HG02571 (cell line): ENCODE results near the gene KRTAP1-3.
"Not testable (repeated sequence)": the region's sequence is repeated elsewhere in the genome, so short reads cannot be mapped to it uniquely, and the experiment has no call there.

Source experiments
- ATAC-seq: cut with Tn5 transposase; IDR thresholded peaks from one replicate; pipeline ENCODE4 v1.9.1; 2021; ENCODE audit warnings: mild to moderate bottlenecking, moderate library complexity; ENCODE audit not compliant: unreplicated experiment

The KRTAP1-3 gene

DNA sequence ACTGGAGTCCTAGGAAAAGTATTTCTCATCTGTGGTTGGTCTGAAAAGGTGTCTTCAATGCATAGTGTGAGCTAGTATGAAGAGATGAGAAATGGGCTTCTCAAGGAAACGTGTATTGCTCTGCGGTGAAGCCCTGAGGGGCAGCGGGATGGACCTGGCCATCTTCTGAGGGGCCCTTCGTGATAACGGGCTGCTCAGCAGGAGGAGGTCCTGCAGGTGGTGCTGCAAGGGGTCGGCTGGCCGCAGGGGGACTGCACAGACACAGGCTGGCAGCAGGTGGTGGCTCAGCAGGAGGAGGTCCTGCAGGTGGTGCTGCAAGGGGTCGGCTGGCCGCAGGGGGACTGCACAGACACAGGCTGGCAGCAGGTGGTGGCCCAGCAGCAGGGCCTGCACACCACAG is 19.9 kb upstream of the KRTAP1-3 start:
- ATAC-seq, result not testable (repeated sequence)

DNA sequence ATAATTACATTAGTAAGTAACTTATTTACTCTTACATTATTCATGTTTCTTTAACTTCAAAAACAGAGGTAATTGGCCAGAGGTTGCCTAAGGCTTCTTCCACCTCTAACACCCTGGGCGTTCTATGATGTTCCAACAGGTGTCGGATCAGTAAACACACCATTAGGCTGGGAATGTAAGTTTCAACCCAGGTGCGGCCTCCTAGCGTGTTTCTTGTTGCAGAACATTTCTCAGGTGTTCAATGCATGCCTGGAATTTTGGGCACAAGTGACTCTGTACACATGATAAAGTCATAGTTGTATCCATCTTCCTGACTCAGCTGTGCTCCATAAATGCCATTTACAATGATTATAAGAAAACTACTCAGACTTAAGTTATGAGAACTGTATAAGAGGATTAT is 19.4 kb upstream of the KRTAP1-3 start:
- ATAC-seq, result no peak

DNA sequence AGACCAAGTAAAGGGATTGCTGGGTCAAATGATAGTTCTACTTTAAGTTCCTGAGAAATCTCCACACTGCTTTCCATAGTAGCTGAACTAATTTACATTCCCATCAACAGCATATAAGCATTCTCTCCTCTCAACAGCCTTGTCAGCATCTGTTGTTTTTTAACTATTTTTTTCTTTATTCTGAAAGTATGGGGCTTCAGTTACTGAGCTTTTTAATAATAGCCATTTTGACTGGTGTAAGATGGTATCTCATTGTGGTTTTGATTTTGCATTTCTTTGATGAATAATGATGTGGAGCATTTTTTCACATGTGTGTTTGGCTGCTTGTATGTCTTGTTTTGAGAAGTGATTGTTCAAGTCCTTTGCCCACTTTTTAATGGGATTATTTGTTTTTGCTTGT is 17.9 kb upstream of the KRTAP1-3 start:
- ATAC-seq, result no peak

DNA sequence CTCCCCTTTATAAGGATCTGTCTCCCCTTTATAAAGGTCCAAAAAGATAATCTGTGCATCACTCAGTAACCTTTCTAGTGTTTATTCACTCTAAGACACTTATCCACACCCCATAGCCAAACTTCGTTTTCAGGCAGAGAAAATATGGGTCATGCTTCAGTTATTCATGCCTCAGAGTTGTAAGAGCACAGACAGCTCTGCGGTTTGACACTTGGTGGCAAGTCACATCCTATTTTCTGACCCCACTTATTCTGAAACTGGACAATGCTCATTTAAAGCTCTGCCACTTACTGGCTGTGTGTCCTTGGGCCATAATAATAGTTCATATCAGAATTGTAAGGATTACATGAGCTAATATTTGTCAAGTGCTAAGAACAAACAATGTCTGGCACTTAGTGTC is 14.4 kb upstream of the KRTAP1-3 start:
- ATAC-seq, result no peak

DNA sequence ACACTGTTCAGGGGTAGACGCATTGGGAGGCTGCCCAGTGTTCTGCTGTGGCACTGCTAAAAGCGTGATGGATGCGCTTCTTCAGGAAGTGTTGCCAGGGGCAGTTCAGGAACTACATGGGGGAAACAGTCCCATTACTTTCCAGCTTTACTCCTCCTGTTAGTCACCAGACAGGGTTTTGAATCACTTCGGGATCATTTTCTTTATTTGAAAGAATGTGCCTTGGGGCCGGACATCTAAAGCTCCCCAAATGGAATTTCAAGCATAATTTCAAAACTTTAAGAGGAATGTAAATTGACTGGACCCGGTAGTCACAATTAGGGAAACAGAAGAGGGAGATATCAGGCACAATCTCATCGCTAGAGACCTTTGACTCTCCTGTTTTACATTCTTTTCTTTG is 13.8 kb upstream of the KRTAP1-3 start:
- no peak for ATAC-seq

DNA sequence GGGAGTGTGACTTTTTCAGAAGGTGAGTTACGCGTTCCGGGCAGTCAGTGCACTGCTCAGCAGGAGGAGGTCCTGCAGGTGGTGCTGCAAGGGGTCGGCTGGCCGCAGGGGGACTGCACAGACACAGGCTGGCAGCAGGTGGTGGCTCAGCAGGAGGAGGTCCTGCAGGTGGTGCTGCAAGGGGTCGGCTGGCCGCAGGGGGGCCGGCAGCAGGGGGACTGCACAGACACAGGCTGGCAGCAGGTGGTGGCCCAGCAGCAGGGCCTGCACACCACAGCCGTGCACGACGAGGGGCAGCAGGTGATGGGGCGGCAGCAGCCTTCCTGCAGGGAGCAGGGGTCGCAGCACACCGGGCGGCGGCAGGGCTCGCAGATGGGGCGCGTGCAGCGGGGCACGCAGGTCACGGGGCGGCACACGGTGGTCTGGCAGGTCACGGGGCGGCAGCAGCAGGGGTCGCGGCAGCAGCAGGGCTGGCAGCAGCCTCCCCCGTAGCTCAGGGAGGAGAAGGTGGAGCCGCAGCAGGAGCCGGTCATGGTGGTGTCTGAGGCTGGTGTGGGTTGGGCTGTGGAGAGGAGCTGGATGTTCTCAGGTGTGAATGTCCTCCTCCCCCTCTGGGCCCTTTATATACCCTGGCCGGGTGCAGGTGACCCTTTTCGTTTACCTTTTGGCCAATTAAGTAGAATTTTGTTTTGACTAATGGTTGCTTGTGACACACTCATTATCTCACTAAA is 12.2 kb upstream of the KRTAP1-3 start, which contains the start of gene KRTAP2-1:
KRTAP2-1 (minus strand) TSS at position 582 of the 731 bp plus-strand sequence; CDS start at position 533, 49 bp downstream.
- not testable (repeated sequence) for ATAC-seq

DNA sequence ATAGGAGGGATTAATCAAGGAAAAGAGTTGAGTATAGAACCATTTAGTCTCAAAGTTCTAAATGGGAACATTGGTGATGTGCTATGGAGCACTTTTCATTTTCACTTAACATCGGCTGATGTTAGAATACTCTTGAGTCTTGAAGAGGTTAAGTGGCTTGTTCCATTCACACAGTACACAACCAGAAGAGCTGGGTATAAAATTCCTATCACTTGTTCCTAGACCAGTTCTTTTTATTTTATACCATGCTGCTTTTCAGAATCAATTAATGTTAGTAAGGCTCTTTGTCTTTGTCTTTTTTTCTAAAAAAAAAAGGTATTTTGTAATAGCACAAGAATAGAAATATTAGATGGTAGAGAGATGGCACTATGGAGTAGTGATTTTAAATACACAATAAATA is 8.3 kb upstream of the KRTAP1-3 start:
- ATAC-seq, result no peak

DNA sequence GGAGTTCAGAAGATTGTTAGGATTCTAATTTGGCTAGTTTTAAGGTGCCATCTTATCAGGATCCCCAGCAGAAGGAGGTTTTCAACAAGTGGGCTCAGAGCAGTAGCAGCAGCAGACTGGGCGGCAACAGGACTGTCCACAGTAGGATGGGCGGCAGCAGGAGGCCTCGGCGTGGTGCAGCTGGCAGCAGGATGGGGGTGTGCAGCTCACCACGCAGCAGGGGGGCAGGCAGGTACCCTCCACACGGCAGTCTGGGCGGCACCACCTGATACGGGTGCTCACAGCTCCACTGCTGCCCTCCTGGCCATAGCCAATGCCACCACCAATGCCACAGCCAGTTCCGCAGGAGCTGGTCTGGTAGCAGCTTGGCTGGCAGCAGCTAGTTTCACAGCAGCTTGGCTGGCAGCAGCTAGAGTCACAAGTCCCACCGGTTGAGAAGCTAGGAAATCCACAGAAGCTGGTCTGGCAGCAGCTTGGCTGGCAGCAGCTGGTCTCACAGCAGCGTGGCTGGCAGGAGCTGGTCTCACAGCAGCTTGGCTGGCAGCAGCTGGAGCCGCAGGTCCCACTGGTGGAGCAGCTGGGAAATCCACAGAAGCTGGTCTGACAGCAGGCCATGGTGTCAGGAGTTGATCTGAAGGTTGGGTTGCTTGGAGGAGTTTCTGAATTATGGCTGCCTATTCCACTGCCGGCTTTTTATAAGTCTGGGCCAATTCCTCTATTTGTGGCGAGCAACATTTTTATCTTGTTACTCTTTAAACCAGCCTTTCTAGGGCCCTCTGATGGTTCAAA is 6.3 kb upstream of the KRTAP1-3 start, which contains the start of gene KRTAP1-1:
KRTAP1-1 (minus strand) TSS at position 668 of the 789 bp plus-strand sequence; CDS start at position 615, 53 bp downstream.
- ATAC-seq, result not testable (repeated sequence)

DNA sequence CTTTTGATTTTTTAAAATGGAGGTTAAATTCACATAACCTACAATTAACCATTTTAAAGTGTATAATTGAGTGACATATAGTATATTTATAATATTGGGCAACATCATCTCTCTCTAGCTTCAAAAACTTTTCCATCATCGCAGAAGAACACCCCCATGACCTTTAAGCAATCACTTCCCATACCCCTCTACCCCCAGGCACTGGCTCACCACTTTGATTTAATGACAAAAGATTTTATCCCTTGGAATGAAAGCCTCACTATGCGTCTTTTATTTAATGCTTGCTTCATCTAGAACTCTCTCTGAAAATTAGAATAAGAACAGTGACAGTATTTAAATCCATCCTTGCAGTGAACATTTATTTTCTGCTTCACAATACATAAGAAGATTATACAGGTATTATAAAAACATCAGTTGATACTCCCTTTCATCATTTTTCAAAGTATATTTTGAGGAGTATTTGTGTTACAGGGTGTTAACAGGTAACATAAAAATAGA is 3.2 kb upstream of the KRTAP1-3 start:
- ATAC-seq, result no peak

DNA sequence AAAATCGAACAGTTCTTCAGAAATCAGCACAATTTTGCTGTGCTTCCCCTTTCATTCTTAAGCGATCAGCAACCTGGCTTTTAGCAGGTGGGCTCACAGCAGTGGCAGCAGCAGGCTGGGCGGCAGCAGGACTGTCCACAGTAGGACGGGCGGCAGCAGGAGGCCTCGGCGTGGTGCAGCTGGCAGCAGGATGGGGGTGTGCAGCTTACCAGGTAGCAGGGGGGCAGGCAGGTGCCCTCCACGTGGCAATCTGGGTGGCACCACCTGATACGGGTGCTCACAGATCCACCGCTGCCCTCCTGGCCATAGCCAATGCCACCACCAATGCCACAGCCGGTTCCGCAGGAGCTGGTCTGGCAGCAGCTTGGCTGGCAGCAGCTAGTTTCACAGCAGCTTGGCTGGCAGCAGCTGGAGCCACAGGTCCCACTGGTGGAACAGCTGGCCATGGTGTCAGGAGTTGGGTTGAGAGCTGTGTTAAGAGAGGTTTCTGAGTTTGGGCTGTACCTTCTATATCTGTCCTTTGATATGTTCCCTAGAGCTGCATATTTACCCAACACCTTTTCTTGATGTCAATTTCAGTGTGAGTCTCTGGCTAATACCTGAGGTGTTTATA is 4.9 kb downstream of the KRTAP1-3 start, which contains the start of gene KRTAP1-4:
KRTAP1-4 (minus strand) TSS at position 563 of the 613 bp plus-strand sequence; CDS start at position 446, 117 bp downstream.
- ATAC-seq, result no peak

DNA sequence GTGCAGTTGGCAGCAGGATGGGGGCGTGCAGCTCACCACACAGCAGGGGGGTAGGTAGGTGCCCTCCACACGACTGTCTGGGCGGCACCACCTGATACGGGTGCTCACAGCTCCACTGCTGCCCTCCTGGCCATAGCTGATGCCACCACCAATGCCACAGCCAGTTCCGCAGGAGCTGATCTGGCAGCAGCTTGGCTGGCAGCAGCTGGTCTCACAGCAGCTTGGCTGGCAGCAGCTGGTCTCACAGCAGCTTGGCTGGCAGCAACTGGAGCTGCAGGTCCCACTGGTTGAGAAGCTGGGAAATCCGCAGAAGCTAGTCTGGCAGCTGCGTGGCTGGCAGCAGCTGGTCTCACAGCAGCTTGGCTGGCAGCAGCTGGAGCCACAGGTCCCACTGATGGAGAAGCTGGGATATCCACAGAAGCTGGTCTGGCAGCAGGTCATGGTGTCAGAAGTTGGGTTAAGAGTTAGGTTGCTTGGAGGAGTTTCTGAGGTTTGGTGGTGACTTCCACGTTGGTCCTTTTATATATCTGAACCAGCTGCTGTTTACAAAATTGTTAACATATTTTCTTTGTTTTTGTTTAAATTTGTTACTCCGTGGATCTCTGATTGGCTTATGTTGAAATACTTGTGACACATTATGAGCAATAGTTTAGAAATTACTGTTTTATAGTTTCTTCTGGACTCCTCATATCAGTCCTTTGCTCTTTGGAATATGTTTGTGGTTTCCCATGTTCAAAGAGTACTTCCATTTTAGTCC is 7.8 kb downstream of the KRTAP1-3 start, which contains the start of gene KRTAP1-5:
KRTAP1-5 (minus strand) TSS at position 494 of the 757 bp plus-strand sequence; CDS start at position 441, 53 bp downstream.
- ATAC-seq, result no peak

DNA sequence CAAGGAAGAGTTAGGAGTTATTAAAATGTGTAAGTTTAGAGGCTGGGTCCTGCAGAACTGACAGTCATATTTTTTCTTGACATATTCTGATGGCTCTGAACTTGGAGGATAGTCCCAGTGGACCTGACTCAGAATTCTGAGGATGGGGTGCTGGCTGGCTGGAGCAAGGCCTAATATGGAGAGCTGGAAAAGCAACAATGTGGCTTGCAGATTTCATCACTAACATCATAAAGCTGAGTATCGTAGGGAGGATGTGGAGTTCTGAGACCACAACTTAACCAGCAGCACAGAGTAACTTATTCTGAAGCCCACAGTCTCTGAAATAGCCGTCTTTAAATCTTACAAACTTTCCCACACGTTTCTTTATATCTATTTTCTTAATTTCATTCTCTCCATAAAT is 10.0 kb downstream of the KRTAP1-3 start:
- no peak for ATAC-seq

DNA sequence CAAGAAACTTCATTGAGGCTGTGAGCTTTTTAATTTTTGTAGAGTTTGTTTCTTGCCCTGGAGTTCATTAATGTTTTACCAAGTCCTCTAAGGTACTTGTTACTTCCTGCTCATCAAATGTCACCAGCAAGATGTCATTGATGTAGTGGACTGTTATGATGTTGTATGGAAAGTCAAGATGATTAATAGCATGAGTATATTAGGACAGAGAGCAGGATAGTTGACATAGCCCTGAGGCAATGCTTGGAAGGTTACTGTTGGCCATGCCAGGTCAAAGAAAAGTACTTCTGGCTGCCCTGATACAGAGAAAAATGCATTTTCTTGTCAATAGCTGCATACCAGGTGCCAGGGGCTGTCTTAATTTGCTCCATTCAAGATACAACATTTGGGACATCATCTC is 14.3 kb downstream of the KRTAP1-3 start:
- no peak for ATAC-seq

DNA sequence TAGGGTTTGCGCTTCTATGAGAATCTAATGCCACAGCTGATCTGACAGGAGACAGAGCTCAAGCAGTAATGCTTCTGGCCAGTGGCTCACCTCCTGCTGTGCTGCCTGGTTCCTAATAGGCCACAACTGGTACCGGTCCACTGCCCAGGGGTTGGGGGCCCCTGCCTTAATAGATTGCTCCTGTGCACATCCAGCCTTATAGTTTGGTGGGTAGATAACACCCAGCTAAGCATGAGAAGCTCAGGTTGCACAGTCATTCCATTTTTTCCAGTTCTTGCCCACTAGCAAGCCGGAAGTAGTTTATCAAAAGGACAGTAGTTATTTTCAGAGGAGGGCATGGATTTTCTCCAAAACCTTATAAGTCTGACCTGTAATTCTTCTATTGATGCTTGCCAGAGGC is 15.3 kb downstream of the KRTAP1-3 start:
- no peak for ATAC-seq

DNA sequence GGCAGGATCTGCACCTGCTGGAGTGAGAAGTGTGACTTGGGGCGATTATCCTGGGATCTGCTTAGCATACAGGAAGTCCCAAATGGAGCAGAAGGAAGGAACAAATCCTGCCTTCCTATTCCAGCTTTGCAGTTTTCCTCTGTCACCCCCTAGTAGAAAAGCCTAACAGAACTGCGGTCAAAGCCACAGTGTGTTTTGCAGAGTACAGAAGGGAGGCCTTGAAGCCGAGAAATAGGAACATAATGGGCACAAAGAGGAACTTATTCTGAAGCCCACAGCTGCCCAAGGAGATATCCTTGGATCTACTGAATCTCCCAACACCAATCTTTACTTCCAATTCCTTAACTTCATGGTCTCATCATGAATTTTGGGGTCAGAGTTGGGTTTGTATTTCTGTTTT is 16.1 kb downstream of the KRTAP1-3 start:
- no peak for ATAC-seq

DNA sequence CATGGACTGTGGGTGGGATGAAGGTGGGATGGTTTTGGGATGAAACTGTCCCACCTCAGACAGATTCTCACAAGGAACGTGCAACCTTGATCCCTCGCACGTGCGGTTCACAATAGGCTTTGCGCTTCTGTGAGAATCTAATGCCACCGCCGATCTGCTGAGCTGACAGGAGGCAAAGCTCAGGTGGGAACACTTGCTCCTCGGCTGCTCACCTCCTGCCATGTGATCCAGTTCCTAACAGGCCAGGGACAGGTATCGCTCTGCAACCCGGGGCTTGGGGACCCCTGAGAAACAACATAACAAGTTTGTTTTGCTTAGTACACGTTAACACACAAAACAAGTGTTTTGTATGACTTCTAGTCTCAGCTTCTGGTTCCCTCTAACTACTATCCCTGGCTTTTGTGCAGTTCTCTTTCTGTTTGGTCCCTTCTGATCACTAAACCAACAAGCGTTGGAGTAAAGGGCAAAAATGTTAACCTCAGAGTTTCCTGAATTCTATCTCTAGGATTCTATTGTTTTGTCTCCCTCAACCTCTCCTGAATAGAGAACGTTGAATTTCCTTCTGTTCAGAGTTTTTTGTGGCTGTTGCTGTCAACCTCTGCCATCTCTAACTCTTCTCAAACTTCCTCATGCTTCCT is 18.0 kb downstream of the KRTAP1-3 start:
- ATAC-seq, result no peak

DNA sequence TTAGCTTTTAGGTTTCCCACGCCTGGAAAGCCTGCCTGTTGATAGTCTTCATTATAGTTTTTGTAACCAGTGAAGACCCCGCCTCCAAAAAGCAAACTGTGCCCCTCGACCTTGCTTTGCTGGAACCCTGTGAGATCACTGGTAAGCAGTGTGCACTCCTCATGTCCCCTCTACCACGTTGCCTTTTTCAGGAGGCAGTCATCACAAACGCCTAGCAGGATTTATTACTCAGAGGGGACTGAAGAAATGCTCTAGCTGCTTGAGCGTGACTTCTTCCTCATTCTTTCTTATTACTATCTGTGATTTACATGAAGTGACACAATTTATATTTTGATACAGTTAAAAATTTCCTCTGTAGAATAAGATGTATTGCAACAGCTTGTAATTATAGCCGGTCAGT is 19.2 kb downstream of the KRTAP1-3 start:
- ATAC-seq, result no peak

DNA sequence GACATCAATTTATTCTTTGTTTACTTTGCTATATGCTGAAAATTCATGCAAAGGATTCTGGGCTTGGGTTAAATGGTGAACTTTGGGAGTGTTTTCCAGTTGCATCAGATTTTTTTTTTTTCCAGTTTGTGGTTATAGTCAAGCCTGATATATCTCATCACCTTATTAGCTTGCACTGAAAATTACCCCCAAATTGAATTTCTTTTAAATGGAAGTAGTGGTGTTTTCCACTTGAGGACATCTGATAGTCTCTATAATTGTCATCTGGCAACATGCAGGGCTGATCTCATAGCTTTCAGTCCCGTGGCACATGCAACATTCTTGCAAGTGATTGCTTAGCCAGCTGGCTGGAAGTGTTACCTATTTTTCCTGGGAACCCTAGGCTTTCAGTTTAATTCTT is 21.1 kb downstream of the KRTAP1-3 start:
- no peak for ATAC-seq

DNA sequence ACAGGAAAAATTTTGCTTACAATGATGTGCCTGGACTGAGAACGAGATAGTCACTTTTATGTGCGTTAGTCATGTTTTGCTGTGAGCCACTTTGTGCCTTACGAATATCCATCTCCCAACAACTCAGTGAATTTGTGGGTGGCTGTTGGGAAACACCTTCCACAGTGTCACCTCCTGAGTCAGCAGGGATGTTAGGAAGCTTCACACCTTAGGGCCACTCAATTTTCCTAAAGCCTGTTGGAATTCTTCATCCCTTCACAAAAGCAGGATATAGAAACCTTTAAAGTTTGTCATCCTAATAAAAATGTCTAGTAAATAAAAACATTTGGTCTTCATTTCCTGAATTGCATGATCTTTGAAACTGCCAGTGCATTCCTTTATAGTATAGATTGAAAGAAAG is 21.5 kb downstream of the KRTAP1-3 start:
- ATAC-seq, result no peak
